AG09319 (cell line): Measurements from ENCODE around the gene ZNF354C.

Experiments used
- DNase-seq: peaks from one replicate; pipeline ENCODE4 v3.0.0-alpha.2; 2010; ENCODE audit warnings: low read depth; ENCODE audit errors: extremely low read depth
- TF ChIP-seq, protein P1 (sequence below): IDR thresholded peaks from 2 replicates; pipeline ENCODE4 v1.5.1; 2011; ENCODE audit warnings: low read depth, mild to moderate bottlenecking, inconsistent platforms, low read length, moderate library complexity

Gene ZNF354C

DNA sequence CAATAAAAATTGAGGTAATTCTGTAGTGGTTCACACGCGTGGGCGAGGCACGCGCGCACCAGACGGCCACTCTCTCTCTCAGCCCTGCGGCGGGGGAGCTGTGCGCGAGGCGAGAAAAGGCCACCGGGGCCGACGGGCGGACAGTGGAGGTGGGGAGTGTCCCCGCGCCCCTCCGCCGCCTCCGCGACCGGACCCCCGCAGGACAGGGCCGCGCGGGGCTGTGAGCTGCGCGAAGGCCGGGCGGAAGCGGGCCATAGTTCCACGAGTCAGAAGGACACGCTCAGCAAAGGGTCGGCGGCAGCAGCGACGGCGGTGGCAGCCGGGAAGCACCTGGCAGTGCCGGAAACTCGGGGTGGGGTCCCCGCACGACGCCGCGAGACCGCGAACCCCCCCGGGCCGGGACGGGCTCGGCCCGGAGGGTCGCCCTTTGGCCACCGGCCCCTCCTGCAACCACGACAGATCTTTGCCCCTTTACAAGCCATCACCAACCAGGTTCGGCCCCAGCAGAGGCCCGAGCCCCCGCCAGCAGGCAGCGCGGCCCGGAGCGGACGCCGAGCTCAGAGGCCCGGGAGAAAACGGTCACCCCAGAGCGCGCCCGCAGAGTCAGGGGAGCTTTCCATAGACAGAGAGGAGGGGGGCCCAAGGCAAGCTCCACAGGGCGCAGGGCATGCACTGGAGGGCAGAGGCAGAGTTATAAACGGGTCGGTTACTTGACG lies 60.9 kb downstream of the ZNF354C start:
- TF ChIP-seq, protein P1, sequence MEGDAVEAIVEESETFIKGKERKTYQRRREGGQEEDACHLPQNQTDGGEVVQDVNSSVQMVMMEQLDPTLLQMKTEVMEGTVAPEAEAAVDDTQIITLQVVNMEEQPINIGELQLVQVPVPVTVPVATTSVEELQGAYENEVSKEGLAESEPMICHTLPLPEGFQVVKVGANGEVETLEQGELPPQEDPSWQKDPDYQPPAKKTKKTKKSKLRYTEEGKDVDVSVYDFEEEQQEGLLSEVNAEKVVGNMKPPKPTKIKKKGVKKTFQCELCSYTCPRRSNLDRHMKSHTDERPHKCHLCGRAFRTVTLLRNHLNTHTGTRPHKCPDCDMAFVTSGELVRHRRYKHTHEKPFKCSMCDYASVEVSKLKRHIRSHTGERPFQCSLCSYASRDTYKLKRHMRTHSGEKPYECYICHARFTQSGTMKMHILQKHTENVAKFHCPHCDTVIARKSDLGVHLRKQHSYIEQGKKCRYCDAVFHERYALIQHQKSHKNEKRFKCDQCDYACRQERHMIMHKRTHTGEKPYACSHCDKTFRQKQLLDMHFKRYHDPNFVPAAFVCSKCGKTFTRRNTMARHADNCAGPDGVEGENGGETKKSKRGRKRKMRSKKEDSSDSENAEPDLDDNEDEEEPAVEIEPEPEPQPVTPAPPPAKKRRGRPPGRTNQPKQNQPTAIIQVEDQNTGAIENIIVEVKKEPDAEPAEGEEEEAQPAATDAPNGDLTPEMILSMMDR = no peak
- no peak for DNase-seq

DNA sequence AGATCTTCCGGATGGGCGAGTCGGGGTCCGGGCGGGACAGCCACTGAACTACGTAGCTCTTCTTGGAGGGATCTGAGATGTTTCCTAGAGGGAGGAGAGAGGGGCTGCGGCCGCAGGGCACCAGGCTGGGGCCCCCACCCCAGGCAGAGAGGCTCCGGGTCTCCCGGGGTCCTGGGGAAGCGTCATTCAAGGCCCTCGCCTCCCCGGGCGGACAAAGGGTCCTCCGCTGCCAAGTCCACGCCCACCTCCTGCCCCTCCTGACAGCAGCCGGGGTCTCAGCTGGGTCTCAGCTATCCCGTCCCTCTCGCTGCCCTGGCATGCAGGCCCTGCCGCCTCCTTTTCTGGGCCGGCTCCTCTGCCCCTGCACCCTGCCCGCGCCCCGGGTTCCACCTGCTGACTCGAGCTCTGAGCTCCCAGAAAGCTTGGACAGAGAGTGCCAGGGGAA lies 61.5 kb downstream of the ZNF354C start:
- DNase-seq = no peak
- TF ChIP-seq, protein P1 = no peak

DNA sequence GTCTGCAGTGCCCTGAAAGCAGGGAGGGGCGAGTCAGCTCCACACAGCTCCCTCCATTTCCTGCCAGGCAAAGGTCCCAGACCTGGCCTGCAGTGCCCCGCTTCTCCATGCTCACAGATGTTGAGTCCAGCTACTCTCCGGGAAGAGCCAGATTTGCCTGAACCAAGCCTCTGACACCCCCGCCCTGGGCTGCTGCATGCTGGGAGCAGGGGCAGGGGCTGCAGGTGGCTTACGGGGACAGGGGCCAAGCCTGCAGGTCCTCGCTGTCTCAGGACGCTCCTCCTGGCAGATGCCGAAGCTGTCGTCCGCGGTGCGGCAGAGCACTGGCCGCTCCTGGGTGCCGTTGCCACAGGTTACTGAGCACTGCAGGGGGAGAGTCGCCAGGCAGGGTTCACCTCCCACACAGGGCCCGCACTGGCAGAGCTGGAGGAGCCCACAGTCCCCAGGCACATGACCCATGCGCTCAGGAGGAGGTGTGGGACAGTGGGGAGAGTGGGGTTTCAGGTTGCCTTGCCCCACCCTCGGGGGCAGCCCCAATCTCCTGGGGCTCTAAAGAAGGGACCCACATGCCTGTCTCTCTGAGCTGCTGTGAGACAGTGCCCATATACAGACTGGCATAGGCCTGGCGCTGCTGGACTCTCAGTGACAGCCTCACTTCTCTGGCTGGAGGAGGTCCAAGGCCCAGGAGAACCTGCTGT lies 62.4 kb downstream of the ZNF354C start:
- TF ChIP-seq, protein P1 = no peak
- DNase-seq = no peak

DNA sequence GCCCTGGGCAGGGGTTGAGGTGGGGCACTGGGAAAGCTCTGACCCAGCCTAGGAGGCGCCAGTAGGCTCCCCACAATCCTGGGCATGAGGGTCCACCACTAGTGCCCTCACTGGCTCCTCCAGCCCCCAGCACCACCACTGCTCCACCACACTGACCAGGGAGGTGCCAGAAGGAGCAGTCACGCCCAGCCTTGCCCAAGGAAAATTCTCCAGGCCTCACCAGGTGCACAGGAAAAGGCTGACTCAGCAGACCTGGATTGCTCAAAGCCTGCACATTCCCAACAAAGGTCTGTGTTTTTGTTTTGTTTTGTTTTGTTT lies 62.9 kb downstream of the ZNF354C start:
- no peak for DNase-seq
- TF ChIP-seq, protein P1 = no peak

DNA sequence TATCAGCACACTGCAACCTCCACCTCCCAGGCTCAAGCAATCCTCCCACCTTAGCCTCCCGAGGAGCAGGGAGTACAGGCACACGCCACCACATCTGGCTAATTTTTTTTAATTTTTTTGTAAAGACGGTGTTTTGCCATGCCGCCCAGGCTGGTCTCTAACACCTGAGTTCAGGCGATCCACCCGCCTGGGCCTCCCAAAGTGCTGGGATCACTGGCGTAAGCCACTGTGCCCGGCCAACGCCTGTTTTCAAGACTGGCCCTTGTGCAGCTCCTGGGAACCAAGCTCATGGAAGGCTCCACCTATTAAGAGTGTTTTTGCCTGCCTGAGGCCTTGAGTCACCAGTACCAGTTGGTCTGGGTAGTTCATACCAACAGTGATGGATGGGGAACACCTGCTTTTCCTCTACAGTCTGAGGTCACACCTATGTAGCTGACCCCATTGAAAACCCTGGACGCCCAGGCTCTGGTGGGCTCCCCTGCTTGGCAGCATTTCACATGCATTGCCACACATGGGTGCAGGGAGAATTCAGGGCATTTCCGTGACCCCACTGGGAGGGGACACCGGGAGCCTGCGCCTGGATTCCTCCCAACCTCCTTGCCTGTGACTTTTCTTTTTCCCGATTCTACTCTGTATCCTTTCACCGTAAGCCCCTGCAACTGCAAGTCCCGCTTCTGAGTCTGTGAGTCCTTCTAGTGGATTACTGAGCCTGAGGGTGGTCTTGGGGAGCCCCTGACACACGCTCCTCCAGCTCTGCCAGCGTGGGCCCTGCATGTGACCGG lies 63.5 kb downstream of the ZNF354C start:
- TF ChIP-seq, protein P1 = no peak
- DNase-seq = no peak

DNA sequence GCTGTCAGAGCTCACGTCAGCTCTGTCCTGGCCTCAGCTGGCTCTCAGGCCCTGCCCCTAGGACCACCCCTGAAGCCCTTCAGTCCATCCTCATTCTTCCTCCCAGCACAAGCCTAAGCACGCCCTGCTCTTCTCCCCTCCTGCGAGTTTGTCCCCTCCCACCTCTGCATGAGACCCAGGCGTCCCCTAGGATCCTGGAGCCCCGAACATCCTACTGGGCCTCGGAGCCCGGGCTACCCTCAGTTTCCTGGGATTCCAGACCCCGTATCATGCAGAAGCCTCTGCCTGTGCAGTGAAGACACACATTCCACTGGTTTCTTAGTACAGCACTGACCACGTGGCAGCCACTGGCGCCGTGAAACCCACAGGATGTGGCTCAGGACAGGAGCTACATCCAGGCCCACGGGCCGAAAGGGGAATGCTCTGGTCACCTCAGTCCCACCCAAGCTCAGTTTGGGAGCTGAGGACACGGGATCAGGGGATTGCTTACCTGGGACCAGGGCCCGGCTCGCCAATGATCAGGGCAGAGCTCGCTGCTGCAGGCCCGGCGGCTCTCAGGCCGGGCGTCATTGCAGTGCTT lies 64.2 kb downstream of the ZNF354C start:
- no peak for DNase-seq
- TF ChIP-seq, protein P1 = no peak
